ENCODE measurements around the gene SRGAP3. TPM values are rescaled to one million over a fixed set of nuclear protein-coding genes. Genes with fewer than 3 reads are reported as not detected.

SRGAP3 gene
- total RNA-seq, 1 donor from 2014 or later, result 2.7 TPM

DNA sequence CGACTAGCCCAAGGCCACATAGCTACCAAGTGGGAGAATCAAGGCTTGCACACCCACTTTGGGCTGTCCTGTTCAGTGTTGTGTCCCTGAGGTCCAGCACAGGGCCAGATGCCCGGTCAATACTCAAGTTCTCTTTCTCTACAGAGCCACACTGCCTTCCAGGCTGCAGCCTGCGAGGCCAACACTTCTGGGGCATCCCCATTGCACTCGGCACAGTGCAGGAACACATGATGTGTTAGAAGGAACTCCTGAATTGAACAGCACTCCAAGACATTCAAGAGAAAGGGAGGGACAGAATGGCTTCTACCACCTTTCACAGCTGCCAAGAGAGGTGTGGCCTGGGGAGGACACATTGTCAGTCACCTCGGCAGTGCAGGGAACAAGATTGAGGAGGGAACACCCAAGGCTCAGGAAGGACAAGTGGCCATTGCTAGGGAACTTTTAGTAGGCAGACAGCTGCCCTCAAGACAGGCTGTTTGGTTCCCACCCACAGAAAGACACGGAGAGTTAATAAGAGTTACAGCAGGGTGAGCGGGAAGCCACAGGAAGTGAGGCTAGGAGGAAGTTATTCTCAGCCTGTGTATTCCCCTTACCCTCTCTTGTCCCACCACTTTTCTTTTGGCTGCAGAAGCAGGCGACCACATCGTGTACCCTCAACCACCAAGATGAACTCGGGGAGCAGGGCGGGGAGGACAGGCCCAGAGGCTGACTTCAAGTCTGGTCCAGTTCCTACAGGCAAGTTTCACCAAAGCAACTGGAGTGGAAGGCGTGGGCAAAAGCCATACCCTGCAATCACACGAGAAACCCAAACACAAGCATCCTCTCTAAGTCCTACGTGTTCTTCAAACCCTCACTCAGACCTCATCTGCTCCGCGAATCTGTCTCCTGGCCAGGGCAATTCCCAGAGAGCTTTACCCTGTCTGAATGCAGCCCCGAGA lies 69.4 kb downstream of the SRGAP3 start:
- no peak for DNase-seq (ENCODE audit: low spot score)

GRCh38 chr3:9178697-9179096 lies 70.7 kb downstream of the SRGAP3 start:
- DNase-seq (ENCODE audit: low spot score), result no peak

- DNase-seq (ENCODE audit: low spot score), result no peak
These were observed 74.0 kb downstream of the SRGAP3 start for GRCh38 chr3:9175421-9175820.

DNA sequence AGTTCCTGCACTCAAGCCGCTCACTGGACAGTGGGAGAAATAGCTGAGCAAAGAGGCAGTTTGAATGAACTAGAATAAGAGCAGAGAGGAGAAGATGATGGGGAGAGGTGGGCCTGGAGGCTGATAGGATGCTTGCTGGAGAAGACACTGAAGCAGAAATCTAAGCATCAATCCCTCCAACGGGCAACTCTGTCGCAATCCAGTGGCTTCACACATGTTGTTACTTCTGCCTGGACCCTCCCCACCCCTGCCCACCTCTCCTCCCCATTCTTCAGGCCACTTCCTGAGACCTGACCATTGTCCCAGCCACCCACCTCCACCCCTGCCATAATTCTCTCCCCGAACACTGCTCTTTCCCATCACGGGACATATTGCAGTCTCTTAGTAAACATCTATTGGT lies 76.0 kb downstream of the SRGAP3 start:
- DNase-seq (ENCODE audit: low spot score), result no peak

- no peak for DNase-seq (ENCODE audit: low spot score)
These were observed 76.6 kb downstream of the SRGAP3 start for GRCh38 chr3:9172851-9173321.

DNA sequence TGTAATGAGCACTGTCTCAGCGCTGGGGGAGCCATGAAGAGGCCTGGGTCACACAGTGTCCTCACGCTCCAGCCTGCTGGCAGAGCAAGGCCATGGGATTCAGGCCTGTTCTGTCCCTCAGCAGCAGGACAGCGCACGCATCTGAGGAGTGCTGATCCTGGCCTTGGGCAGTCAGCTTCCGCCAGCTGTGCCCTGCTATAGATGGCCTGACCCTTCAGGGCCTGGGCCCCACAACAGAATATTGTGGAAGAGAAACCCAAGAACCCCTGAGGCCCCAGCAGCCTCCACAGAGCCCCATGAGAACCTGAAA lies 78.6 kb downstream of the SRGAP3 start:
- DNase-seq (ENCODE audit: low spot score), result no peak

GRCh38 chr3:9169956-9170850 lies 79.2 kb downstream of the SRGAP3 start:
- DNase-seq (ENCODE audit: low spot score), result no peak

- DNase-seq (ENCODE audit: low spot score), result no peak
These were observed 80.1 kb downstream of the SRGAP3 start for GRCh38 chr3:9169326-9169725.

- no peak for DNase-seq (ENCODE audit: low spot score)
These were observed 81.2 kb downstream of the SRGAP3 start for GRCh38 chr3:9168241-9168741.

DNA sequence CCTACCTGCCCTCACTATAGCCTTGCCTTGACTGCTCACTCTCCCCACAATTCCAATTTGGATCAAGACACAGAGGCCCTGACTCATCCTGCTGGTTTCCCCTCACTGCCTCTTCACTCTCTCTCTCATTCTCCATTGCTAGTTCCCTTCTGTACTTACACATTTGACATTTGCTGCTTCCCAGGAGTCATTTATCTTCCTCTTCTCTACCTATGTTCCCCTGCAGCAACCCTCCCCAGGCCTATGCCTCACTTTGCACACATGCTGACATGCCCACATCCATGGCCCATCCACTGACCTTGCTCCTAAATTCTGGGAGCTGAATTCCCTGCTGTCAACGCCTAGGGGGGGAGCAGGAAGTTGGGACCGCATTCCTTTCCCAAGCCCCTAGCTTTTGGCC lies 82.2 kb downstream of the SRGAP3 start:
- DNase-seq (ENCODE audit: low spot score), result no peak

DNA sequence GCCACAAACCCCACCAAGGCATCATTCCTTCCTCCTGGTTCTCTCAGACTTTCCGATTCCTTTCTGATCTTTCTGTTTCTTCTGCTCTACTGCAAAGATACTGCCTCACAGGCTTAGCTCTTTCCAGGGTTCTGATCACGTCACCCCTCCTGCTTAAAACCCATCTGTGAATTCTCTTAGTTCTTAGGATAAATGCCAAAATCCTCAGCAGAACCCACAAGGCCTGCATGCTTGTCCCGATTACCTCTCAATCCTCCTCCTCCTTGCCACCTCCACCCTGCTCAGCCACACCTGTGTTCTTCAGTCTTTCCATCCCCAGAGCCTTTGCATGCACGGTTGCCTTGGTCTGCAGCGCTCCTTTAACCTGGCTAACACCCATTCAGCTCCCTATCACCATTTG lies 84.0 kb downstream of the SRGAP3 start:
- no peak for DNase-seq (ENCODE audit: low spot score)

GRCh38 chr3:9163289-9163688 lies 86.2 kb downstream of the SRGAP3 start:
- no peak for DNase-seq (ENCODE audit: low spot score)

GRCh38 chr3:9161811-9162210 lies 87.6 kb downstream of the SRGAP3 start:
- DNase-seq (ENCODE audit: low spot score), result no peak

DNA sequence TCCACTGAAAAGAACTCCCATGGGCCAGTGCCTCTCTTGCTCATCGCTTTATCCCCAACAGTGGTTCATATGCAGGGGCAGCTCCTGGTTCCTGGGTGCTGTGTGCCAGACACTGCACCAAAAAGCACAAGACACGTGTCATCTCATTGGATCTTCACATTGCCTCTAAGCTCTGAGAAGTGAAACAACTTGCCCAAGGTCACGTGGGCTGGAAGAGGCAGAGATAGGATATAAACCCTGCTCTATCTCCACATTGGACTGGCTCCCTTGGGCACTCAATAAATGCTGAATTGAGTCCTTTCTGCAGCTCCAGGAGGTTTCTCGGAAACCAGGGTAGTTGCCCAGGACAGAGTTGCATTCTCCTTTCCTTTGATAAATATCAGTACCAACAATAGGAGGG lies 88.1 kb downstream of the SRGAP3 start:
- DNase-seq (ENCODE audit: low spot score), result no peak

- DNase-seq (ENCODE audit: low spot score), result no peak
These were observed 90.4 kb downstream of the SRGAP3 start for GRCh38 chr3:9158865-9159630.

DNA sequence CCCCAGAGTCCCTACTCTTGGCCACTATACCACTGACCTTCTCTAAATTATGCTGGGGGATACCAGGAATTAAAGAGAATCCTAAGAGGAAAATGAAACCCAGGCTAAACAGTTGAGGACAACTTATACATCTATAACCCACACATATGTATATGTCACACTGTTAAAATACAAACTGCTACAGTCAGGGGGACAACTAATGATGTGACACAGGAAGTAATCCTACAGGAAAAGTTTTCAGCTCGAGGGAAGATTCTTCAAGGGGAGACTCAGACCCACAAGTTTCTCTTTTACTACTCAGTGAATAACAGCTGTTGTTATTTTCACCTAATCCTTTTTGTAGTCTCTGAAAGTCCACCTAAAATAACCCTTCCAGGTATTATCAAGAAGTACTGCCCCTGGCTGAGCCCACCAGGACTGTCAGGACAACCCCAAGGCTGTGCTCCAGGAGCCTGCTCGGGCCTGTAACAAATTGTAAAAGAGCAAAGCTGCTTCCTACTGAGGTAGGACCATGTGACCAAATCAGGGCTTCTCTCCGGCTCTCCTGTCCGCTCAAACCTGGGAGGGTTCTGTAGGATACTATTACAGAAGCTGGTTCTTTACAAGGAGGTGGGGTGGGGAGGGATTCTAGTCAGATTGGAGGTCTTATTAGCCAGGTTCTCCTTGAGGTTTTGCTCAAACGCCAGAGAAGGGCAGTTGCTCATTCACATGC lies 91.6 kb downstream of the SRGAP3 start:
- no peak for DNase-seq (ENCODE audit: low spot score)

DNA sequence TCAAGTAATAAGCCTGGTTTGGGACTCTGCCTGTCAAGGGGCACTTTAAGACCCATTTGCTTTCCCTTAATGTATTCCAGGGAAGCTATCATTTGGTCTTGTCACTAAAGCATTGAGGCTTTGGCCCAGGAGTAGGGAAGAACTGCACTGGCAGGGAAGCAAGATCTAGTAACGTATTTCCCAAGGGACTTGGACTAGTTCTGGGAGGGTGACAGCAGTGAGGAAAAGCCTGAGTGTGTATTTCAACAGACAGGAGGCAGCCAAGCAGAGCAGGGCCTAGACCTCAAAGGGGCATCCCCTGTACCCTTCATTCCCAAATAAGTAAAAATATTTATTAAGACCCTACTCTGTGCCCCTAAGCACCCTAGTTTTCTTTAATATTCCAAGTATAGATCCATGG lies 92.8 kb downstream of the SRGAP3 start:
- no peak for DNase-seq (ENCODE audit: low spot score)

DNA sequence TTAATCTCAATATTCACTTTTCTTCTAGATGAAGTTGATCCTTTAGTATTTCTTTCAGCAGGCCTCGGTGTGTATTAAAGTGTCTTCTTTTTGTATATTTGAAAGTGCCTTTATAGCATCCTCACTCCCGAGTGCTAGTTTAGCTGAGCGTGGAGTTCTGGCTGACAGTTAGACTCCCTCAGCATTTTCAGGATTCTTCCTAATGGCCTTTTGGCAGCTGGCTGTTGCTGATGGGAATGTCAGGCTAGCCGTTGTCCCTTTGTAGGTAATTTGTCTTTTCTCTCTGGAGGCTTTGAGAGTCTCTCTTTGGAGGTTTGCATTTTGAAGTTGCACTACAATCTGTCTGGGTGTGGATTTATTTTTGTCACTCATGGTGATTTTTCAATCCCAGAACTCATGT lies 94.4 kb downstream of the SRGAP3 start:
- no peak for DNase-seq (ENCODE audit: low spot score)

GRCh38 chr3:9153904-9154619 lies 95.4 kb downstream of the SRGAP3 start:
- no peak for DNase-seq (ENCODE audit: low spot score)

DNA sequence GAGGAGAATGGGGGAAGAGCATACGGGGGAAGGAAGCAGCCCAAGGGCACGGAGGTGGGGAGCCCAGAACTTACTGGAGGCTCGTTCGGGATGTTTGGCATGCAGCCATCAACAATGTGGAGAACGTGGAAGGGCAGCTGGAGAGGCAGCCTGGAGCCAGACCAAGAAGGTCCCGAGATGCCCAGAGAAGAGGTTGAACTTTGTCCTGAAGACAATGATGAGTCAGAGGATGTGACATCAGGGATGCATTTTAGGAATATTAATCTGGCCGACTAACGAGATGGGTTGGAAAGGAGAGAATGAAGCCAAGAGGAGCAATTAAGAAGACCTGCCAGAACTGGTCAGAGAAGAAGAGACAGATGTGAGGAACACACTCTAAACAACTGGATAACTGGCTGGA lies 98.2 kb downstream of the SRGAP3 start:
- DNase-seq (ENCODE audit: low spot score), result no peak

Data from mesenteric fat pad (tissue), 1 donor.